Adrenal gland (tissue), 5 donors: ENCODE results near the gene C18orf63.

Source experiments
- POLR2A ChIP-seq, 2 donors: fragments of 450-650 bp; IDR thresholded peaks; one replicate each; pipeline ENCODE4 v1.6.1; 2017; ENCODE audit warnings: antibody characterized with exemption in 2 of 2, mild to moderate bottlenecking in 2 of 2, moderate library complexity in 1 of 2
- TF ChIP-seq, protein P1 (sequence below), 6 experiments: fragments of 450-650 bp in 4 of 6; fragments of 200-600 bp in 2 of 6; sonication (generic) in 1 of 6; IDR thresholded peaks; 1 replicate in 5 of 6; 2 replicates in 1 of 6; pipeline versions ENCODE4 v1.5.1 to v1.8.0; 2016 to 2021; ENCODE audit warnings: antibody characterized with exemption in 6 of 6, mild to moderate bottlenecking in 2 of 6, moderate library complexity in 1 of 6
- donor health status: DM: no; HTN: no; CAD: no.

DNA sequence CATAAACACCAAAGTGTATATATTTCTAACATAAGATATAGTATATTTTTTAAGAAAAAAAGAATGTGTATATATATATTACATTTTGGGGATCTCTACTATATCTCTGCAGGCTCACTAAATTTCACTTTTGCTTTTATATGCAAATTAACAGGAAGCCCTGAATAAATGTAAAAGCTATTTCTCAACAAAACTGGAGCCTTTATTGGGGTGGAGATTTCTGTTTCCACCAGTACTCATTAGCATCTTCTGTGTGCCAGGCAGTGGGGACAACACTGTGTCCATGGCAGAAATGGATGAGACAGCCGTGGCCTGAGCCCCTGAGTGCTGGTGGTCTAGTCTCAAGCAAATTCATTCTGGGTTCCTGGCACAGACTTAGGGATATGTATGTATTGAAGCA, 41.3 kb downstream of the C18orf63 start:
- TF ChIP-seq, protein P1, sequence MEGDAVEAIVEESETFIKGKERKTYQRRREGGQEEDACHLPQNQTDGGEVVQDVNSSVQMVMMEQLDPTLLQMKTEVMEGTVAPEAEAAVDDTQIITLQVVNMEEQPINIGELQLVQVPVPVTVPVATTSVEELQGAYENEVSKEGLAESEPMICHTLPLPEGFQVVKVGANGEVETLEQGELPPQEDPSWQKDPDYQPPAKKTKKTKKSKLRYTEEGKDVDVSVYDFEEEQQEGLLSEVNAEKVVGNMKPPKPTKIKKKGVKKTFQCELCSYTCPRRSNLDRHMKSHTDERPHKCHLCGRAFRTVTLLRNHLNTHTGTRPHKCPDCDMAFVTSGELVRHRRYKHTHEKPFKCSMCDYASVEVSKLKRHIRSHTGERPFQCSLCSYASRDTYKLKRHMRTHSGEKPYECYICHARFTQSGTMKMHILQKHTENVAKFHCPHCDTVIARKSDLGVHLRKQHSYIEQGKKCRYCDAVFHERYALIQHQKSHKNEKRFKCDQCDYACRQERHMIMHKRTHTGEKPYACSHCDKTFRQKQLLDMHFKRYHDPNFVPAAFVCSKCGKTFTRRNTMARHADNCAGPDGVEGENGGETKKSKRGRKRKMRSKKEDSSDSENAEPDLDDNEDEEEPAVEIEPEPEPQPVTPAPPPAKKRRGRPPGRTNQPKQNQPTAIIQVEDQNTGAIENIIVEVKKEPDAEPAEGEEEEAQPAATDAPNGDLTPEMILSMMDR (IDR thresholded peaks at IDR 0.05): no peak
- no peak for TF ChIP-seq POLR2A (IDR thresholded peaks at IDR 0.05)
